Hepatic stellate cell (primary cell): Measurements from ENCODE around the gene AP2M1.
A peak's percentile ranks its signal among the peaks of the same experiment; 100 is the strongest.
"Not testable (repeated sequence)": the region's sequence is repeated elsewhere in the genome, so short reads cannot be mapped to it uniquely, and the experiment has no call there.

Experiments
- DNase-seq: peaks from one replicate; pipeline ENCODE4 v3.0.0; 2011; ENCODE audit warnings: low spot score

Gene AP2M1

DNA sequence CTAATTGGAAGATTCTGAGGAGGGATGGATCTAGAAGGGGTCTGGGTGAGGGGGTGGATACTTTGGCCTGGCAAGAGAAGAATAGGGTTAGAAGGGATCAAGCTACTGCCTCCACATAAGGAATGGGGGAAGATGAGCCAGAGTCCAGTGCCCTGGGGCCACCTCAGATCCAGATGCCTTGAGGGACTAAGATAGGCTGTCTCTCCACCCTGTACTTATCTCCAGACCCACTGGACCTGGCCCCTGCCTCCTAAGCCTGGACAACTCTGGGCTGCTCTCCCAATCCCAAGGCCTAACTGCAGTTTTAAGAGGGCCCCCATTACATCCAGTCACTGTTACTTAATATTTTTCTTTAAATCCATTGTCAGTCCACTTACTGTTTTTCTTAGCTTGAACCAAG is 17.4 kb upstream of the AP2M1 start:
- peak; percentile 22 for DNase-seq

DNA sequence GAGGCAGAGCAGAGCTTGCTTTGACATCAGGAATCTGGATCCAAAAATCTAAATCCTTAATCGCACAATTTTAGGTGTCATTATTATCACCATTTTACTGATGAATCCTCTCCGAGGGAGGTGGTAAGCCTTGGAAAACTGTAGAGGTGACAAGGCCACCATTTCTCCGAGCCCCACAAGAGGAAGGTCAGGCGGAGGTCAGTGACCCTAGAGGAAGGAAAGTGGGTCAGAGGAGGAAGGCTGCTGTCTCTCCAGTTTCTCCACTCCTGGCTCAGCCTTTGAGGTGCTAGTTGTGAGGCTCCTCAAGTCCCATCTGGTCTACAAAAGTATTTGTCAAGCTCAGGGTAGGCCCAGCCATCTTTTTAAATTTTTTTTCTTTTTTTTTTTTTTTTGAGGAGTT is 16.3 kb upstream of the AP2M1 start:
- no peak for DNase-seq

DNA sequence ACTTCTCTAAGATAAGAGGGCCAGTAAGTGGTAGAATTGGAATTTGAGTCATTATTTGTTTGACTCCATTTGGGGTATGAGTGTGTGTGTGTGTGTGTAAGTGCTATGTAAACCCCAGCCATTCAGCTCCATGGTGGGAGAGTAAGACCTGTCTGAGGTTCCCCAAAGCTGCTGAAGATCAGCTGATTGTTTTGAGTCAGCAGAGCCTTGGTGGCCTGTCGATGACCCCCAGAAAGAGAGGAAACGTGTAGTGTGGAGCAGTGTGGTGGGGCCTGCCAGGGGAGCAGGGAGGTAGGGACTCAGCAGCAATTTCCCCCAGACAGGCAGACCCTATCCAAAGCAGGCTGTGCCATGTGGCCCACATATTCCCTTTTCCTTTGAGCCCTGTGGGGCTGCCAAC is 14.2 kb upstream of the AP2M1 start:
- DNase-seq = peak; percentile 66

DNA sequence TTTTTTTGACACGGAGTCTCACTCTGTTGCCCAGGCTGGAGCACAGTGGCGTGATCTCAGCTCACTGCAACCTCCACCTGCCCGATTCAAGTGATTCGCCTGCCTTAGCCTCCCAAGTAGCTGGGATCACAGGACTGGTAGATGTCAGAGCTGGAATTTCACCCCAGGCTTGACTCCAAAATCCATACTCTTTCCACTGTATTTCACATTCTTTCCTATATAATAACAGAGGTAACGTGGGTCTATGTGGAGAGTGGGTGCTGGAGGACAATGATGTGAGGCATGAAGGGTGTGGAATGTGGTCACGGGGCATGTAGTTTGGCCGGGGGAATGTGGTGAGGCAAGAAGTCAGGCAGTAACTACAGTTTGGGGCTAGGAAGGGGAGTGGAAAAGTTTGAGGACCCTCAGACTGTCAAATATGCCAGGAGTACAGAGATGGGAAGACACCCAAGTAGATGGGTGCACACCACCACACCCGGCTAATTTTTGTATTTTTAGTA is 12.0 kb upstream of the AP2M1 start:
- DNase-seq = not testable (repeated sequence)

DNA sequence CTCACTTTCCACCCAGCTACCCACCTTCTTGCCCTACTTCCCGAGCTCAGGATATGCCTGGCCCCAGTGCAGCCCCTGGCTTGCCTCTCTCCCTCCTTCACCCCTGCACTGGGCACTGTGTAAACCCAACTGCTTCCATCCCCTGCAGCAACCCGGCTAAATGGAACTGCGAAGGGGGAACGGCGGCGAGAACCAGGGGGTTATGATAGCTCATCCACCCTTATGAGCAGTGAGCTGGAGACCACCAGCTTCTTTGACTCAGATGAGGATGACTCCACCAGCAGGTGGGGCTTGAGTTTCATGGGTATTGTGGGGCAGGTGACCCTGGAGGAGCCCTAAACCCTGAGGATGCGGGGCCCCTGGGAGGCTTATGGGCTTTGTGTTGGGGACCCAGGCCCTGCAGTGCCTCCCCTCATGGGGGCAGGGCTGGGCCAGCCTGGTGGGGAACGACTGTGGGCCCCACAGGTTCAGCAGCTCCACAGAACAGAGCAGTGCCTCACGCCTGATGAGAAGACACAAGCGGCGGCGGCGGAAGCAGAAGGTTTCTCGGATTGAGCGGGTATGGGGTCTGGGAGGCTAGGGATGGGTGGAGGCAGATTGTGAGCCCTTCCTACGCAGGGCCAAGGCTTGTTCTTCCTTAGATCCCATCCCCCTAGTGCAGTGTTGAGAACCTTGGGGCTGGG is 9.9 kb upstream of the AP2M1 start:
- no peak for DNase-seq

DNA sequence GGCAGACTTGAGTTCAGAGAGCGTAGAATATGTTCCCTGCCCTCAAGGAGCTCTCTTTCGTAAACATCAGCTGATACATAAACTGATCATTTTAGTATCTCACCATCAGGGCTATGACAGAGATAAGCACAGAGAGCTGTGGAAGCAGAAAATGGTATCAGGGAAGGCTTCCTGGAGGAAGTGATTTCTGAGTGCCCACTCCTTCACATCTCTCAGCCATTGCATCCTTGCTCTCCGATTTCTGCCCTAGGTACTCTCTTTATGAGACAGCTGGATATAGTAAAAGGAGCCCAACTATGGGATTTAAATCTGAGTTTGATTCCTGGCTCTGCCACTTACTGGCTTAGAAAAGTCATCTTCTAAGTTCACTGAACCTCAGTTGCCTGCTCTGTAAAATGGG is 9.1 kb upstream of the AP2M1 start:
- DNase-seq = no peak

DNA sequence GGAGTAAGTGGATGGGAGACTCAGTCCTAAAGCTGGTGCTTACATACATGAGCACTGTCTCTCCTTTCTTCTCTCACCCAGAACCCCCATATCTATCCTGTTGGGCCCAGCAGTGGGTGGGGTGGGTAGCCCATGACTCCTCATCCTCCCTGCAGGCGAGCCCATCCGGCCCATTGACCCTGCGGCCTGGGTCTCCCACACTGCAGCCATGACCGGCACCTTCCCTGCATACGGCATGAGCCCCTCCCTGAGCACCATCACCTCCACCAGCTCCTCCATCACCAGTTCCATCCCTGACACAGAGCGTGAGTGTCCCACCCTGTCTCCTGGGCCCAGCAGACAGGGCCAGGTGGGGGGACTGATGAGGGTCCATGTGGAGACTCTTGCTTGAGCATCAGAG is 8.0 kb upstream of the AP2M1 start:
- no peak for DNase-seq

DNA sequence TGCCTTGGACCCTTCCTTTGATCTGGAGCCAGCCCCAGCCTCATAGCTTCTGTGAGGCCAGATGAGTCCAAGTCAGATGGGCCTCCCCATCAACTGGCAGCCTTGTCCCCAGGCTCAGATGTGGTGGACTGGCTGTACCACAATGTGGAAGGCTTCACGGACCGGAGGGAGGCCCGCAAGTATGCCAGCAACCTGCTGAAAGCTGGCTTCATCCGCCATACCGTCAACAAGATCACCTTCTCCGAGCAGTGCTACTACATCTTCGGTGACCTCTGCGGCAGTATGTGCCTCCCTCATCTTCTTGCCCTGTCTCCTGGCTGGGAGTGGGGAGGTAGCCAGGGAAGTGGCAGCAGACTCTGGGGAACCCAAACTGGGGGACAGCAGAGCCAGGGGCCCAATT is 6.9 kb upstream of the AP2M1 start:
- DNase-seq = no peak

DNA sequence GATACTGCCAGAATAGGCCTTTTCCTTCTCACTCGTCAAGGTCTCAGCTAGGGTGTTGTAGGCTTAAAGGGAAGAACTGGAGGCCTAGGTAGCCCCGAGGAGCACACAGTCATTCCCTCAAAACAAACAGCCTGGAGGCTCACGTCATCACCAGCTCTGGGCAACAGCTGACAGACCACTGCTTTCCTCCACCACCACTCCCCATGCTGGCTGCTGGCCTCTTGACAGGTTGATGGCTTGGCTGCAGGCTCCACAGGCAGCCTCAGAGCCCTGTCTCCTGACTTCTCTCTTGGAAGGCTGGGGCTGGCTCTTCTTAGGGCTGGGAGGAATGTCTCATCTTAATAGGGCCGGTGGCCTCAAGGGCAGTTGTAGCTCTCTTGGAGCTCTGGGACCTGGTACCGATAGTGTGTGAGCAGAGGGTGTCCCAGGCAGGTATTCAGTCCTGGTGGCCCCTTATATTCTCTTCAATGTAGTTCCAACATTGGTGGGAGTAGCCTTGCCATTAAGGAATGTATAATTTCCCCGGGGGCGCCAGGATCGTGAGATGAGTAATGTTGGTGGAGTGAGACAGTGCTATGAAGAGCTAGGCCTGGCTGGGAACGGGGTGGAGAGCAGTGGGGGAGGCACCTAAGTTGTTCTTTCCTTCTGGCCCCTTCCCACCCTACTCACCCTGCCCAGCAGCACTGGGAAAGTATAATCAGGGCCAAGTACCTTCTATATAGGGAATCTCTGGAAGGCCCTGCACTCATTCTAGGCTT is 6.1 kb upstream of the AP2M1 start:
- peak; percentile 93 for DNase-seq

DNA sequence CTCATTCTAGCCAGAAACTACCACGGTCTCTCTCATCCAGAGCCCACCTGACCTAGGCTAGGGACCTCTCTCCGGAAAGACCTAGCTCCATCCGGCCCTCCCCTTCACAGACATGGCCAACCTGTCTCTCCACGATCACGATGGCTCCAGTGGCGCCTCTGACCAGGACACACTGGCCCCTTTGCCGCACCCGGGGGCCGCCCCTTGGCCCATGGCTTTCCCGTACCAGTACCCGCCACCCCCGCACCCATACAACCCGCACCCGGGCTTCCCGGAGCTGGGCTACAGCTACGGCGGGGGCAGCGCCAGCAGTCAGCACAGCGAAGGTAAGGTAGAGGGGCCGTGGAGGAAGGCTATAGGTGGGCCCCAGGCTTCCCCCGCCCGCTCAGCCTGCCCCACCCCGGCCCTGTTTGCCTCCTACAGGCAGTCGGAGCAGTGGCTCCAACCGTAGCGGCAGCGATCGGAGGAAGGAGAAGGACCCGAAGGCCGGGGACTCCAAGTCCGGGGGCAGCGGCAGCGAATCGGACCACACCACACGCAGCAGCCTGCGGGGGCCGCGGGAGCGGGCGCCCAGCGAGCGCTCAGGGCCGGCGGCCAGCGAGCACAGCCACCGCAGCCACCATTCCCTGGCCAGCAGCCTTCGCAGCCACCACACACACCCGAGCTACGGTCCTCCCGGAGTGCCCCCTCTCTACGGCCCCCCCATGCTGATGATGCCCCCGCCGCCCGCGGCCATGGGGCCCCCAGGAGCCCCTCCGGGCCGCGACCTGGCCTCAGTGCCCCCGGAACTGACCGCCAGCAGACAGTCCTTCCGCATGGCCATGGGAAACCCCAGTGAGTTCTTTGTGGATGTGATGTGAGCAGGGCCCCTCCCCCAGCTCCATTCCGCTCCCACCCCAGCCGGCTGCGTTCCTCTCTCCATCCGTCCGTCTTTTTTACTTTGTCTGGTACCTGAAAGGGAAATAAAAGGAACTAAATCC is 4.5 kb upstream of the AP2M1 start:
- no peak for DNase-seq

DNA sequence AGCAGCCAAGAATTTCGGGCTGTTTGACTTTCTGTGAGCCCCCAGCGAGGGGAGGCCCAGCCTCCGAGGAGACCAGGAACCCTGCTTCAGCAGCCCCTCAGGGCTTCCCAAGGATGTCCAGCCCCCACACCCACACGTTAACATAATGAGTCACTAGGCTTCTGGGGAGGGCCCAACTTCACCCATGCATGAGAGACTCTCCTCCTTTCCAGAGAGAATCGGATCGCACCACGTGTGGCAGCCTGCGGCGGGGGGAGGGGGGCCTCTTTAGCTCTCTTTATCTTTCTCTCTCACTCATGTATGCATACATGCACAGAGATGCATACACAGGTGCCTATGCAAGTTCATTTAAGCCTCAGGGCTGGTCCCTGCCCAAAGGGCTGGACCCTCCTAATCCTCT is 3.1 kb upstream of the AP2M1 start:
- DNase-seq = no peak

DNA sequence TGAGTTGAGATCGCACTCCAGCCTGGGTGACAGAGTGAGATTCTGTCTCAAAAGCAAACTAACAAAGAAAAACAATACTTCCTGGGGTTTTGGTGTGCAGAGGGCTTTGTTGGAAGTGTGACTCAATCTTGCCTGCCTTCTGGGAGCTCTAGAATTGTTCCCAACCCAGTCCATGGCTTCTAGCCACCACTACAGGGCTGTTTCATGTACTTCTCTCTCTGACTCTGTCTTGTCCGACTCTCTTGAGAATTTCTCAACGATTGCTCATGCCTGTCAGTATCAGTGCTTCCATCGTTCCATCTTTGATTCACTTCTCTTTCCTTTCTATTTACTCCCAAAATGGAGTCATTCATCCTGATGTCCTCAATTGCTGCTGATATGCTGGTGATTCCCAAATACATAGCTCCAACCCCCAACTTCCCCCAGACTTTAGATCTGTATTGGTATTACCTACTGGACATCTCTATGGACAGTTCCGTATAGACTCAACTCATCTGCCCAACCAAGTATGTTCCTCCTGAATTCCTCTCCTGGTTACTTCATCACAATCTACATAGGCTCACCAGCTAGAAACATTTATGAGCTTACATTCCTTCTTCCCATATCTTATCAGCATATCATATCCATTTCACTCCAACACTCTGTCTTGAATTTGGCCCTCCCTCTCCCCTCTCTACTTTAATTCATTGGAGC is 1.8 kb upstream of the AP2M1 start:
- DNase-seq = peak; percentile 85

DNA sequence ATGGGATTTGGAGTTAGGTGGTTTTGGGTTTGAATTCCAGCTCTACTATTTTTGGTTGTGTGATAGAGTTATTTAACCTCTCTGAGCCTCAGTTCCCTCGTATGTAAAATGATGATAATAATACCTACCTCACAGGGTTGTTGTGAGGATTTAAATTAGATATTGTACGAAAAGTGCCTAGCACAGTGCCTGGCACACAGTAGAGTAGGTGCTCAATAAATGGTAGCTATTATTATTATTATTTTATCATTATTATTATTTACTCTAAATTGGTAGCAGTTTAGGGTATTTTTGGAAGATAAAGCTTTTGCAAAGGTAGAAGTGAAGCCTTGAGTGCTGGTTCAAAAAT is 1.3 kb upstream of the AP2M1 start:
- DNase-seq = no peak

DNA sequence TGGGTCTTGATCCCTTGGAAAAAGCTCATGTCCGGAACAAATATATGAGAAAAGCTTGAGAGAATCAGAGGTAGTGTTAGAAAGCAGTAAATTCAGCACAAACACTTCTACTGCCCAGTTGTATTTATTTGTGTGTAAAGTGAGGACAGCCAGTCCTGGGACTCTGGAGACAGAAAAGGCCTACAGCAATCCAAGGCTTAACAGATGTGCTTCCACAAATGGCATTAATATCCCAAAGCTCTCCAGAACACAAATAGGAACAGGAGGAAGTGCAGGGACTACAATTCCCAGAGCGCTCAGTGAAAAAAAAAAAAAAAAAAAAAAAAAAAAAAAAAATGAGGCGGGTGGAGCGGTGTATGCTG is 390 bp upstream of the AP2M1 start:
- DNase-seq = no peak

DNA sequence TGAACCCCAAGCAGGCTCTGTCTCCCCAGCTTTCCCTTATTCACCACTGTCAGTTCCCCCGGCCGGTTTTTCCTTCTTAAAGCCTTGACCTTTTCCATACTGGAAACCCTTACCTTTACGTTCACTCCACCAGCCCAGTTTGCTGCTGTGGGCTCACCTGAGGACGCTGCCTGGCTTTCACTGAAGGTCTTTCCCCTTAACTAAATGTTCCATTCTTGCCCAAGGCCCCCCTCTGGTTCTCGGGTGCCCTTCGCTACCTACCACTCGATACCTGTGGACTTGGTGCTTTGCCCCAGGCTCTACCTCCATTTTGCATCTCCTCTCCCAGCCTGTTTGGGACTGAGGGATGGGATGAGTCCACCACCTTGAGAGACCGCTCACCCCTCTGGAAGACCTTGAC is 851 bp downstream of the AP2M1 start:
- no peak for DNase-seq

DNA sequence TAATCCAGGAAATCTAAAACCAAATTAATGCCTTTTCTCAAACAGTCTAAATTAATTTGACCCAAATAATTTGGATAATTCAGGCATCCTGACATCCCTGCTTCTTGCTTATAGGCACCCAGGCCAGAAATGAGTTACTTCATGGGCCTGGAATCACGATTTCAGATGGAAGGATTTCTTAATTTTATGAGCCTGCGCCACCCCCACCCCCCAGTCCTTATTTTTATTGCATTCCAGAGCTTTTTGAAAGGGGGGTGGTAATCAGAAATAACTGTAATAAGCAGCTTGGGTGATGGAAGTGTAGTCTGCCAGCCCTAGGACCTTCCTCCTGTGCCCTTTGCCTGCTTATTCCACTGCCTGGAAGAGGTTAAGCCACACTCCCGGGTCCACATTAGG is 1.3 kb downstream of the AP2M1 start:
- DNase-seq = no peak

DNA sequence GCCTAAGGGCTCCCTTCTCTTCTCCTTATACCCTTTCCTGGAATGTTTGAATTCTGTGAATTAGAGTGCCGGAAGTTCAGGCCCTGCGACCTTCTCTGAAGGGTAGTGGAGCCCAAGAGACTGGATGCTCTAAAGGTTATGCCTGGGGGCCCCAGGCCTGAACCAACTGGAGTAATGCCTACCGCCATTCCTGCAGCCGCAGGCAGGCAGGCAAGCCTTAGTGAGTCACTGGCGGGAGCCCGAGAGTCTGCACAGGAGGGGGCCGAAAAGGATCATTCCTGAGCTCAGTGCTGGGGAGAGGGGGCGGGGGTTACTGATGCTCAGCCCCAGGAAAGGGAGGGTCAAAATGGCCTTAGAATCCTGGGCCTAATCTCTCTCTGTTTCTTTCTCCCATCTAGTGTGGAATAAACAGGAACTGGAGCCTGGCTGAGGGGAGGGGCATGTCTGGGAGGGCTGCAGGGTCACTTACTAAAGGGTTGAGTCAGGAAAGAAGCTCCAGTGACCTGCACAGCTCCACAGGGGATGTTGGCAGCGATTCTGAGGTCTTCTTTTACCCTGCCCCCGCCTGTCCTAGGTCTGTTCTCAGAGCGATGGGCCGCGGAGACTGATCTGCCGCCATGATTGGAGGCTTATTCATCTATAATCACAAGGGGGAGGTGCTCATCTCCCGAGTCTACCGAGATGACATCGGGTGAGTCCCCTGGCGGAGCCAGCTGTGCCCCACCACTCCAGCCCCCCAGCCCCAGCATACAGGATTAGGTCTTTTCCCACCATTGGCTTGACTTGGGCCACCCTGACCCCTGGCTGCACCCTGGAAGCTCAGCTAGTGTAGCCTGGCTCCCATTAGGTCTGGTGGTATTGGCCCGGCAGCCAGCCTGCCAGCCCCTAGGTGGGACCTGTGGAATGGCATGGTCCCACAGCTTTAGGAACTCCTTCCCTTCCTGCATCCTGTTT is 2.0 kb downstream of the AP2M1 start:
- peak; percentile 95 for DNase-seq

DNA sequence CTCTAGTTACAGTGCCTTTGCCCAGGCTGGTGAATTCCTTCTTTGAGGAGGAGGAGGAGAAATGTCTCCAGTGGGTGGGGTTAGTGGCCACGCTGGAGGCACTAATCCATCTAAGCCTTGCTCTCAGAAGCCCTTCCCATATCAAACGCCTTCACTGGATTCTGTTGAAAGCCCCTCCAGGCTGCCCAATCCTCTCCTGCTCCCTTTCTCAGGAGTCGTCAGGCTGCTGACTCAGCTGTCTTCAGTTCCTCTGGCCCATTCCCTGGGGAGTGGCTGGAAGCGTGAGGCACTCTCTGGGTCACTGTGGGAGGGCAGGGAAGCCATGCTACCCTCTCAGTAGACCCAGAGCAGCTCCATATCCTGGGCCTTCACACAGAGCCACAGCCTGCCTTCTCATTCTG is 2.7 kb downstream of the AP2M1 start:
- peak; percentile 70 for DNase-seq

DNA sequence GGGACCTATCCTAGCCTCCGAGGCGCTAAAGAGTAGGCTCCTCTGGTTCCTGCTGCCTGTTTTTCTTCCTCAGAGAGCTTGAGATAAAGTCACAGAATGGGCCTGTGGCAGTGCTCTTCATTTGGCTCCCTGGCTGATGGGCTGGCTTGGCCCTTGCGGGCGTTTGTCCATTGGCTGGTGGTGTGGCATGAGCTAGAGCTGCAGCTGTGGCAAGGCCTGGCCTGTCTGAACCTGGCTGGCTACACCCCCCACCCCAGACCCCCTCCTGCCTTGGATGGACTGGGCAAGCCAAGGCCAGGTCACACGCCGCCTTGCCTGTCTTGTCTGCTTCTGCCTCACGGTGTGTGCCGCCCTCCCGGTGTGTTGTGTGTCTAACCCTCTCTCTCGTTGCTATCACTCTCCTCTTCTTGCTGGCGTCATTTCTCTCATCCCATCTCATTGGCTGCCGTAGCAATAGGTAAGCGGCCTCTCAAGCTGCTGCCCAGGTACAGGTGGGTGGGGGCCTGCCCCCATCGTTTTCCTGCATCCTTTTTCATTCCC is 3.2 kb downstream of the AP2M1 start:
- DNase-seq = no peak

DNA sequence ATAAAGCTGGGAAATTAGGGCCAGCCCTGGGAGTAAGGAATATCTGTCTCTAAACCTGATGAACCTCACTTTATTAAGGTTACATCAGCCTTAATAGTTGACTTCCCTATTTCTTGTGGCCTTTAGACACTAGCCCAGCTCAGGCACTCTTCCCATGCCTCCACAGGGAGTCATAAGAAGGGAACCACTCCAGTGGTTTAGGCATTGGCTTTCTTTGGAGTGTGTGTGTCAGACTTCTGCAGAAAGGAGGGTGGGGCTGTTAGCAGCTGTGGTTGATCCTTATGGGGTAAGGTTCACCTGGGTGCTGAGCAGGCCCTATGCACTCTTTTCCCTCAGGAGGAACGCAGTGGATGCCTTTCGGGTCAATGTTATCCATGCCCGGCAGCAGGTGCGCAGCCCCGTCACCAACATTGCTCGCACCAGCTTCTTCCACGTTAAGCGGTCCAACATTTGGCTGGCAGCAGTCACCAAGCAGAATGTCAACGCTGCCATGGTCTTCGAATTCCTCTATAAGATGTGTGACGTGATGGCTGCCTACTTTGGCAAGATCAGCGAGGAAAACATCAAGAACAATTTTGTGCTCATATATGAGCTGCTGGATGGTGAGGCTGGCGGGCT is 4.0 kb downstream of the AP2M1 start:
- DNase-seq = no peak
